ENCODE data around the gene FHIT. TPM values are rescaled to one million over a fixed set of nuclear protein-coding genes. Genes with fewer than 3 reads are reported as not detected.

The FHIT gene
- polyA plus RNA-seq, 1 donor: 35.8 TPM

DNA sequence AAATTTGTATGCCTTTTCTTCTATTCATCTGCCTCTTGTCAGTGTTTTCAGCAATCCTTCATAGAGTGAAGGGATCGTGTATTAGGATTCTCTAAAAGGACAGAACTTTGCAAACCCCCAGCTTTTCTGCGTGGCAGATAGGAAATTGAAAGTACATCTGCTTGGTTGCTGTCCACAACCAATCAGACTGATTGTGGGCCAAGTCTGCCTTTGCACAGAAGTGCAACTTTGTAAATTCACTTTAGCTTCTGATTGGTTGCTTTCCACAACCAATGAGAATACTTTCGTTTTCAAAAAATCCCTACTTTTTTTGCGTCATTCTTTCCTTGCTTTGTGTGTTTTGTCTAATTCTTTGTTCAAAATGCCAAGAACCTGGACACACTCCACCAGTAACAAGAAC is 847.4 kb downstream of the FHIT start:
- no peak overlapping the region for H3K27ac ChIP-seq (ENCODE audit: low read length)
- whole genome bisulfite sequencing (ENCODE audit: insufficient coverage, low lambda C conversion rate): 95% methylated on average over 3 of the region's 4 CpGs
- H3K4me3 ChIP-seq (ENCODE audit: low read length): no peak overlapping the region
- no peaks in the 10 kb centered on the region for H3K36me3 ChIP-seq (ENCODE audit: control insufficient read depth, insufficient read depth, low read length)
- no peaks in the 10 kb centered on the region for H3K9me3 ChIP-seq (ENCODE audit: control insufficient read depth, low read depth, low read length)
- DNase-seq: no peak
- no peaks in the 10 kb centered on the region for H3K27me3 ChIP-seq (ENCODE audit: control insufficient read depth, insufficient read depth, low read length)
- no peaks in the 10 kb centered on the region for H3K4me1 ChIP-seq (ENCODE audit: control insufficient read depth, insufficient read depth, low read length)

DNA sequence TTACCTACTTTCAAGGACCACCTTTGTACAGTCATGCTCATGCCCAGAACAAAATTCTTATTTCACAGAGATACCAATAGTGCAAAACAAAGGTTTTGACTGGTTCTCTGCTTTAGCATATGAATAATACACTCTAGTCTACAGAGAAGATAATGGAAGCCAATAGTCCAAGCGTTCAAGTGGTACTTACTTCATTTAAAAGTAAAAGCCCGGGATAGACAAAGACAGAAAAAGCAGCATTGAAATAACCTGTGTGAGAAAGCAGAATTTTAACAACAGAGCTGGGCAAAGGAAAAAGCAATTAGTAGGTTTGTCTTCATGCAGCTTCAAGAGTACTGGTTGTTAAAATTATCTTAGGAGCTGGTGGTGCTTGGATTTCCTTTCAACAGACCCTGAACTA is 848.3 kb downstream of the FHIT start:
- Histone ChIP-seq H3K27ac (ENCODE audit: low read length) (no peak overlapping the region), H3K4me3 (ENCODE audit: low read length) (no peak overlapping the region), H3K9me3 (ENCODE audit: control insufficient read depth, low read depth, low read length) (no peaks in the 10 kb centered on the region), H3K27me3 (ENCODE audit: control insufficient read depth, insufficient read depth, low read length) (no peaks in the 10 kb centered on the region), H3K36me3 (ENCODE audit: control insufficient read depth, insufficient read depth, low read length) (no peaks in the 10 kb centered on the region), H3K4me1 (ENCODE audit: control insufficient read depth, insufficient read depth, low read length) (no peaks in the 10 kb centered on the region)
- WGBS (ENCODE audit: insufficient coverage, low lambda C conversion rate): 100% methylated on average over 2 of the region's 2 CpGs
- no peak for DNase-seq

DNA sequence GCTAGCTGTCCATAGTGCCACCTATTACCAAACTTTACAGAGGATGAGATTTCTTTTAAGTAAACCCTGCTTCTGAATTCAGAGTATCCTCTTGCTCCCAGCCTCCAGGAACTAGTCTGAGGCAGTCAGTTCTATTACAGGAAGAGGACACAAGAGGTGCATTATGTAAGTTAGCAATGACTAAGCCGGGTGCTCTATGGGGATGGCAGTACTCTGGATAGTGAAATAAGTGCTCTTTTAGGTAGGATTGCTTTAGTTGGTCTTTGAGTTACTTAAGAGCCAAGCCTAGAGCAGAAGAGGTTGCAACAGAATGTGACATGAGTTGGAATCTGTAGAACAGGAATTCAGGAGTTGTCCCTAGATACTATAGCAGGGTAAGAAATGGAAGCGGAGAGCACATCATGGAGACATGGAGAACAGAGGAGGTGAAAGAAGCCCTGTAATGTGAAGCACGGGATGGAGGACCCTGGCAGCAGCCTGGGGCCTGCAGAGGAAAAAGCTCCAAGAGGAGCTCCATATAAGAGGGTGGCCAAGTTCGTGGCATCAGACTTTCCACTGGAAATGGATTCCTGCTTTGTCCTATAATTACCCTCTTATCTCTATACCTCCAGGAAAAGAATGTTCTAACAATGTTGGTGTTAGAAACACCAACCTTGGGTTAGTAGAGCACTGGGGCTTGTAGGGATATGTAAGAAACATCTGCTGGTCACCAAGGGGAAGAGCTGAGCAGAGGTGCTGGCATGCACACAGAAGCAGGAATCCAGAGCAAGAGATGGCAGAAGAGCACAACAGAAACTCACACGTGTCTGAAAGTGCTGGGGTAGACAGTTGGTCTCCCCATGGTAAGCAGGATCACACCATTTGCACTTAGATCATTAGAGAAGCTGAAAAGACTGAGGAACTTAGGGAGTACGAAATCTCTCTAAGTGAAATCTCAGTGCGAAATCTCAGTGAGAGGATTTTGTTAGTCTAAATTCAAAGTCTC is 851.1 kb downstream of the FHIT start:
- no peaks in the 10 kb centered on the region for H3K36me3 ChIP-seq (ENCODE audit: control insufficient read depth, insufficient read depth, low read length)
- H3K27me3 ChIP-seq (ENCODE audit: control insufficient read depth, insufficient read depth, low read length): no peaks in the 10 kb centered on the region
- H3K9me3 ChIP-seq (ENCODE audit: control insufficient read depth, low read depth, low read length): no peaks in the 10 kb centered on the region
- no peaks in the 10 kb centered on the region for H3K4me1 ChIP-seq (ENCODE audit: control insufficient read depth, insufficient read depth, low read length)
- no peak for DNase-seq
- 100% methylated on average over 3 of the region's 7 CpGs for WGBS (ENCODE audit: insufficient coverage, low lambda C conversion rate)
- H3K27ac ChIP-seq (ENCODE audit: low read length): no peak overlapping the region
- H3K4me3 ChIP-seq (ENCODE audit: low read length): no peak overlapping the region

DNA sequence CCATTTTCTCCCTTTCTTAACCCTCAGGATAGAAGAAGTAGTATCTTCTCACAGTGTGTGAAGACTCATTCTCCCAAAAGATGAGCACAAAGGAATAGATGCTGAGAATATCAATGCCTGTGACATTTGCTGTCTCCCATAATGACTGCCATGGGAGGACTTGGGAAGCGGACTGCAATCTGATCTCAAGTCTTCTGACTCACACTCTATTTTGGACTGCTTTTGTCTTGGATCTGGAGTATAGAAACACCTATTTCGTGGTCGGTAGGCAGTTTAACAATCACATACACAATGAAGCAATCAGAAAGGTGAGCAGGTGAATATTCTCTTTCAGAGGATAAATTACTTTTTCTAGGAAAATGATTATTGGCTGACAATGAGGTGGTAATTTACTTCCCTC is 852.0 kb downstream of the FHIT start:
- H3K9me3 ChIP-seq (ENCODE audit: control insufficient read depth, low read depth, low read length): no peaks in the 10 kb centered on the region
- no peaks in the 10 kb centered on the region for H3K27me3 ChIP-seq (ENCODE audit: control insufficient read depth, insufficient read depth, low read length)
- 100% methylated on average over 1 of the region's 3 CpGs for WGBS (ENCODE audit: insufficient coverage, low lambda C conversion rate)
- no peak for DNase-seq
- no peak overlapping the region for H3K4me3 ChIP-seq (ENCODE audit: low read length)
- H3K27ac ChIP-seq (ENCODE audit: low read length): no peak overlapping the region
- H3K36me3 ChIP-seq (ENCODE audit: control insufficient read depth, insufficient read depth, low read length): no peaks in the 10 kb centered on the region
- H3K4me1 ChIP-seq (ENCODE audit: control insufficient read depth, insufficient read depth, low read length): no peaks in the 10 kb centered on the region

- 92% methylated on average over 4 of the region's 4 CpGs for WGBS (ENCODE audit: insufficient coverage, low lambda C conversion rate)
Observed at GRCh38 chr3:60395173-60395762, 856.0 kb downstream of the FHIT start.

DNA sequence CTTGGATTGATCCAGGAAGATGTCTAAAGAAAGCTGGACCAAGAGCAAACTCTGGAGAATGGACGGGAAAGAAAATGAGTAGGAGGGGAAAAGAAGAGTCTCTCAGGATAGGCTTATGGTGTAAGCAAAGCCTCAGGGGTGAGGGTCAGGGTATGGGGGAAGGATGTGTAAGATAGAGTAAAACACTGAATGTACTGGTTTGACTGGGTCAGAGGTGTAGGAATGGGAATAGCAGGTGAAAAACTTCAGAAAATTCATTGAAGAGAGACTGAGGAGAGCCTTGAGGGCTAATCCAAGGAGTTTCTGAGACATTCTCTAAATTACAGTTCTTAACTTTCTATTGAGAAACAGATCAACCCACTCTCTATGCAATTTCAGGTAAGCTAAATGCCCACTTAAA is 857.3 kb downstream of the FHIT start:
- no peaks in the 10 kb centered on the region for H3K9me3 ChIP-seq (ENCODE audit: control insufficient read depth, low read depth, low read length)
- 100% methylated on average over 1 of the region's 1 CpG for WGBS (ENCODE audit: insufficient coverage, low lambda C conversion rate)
- H3K4me3 ChIP-seq (ENCODE audit: low read length): no peak overlapping the region
- no peaks in the 10 kb centered on the region for H3K27me3 ChIP-seq (ENCODE audit: control insufficient read depth, insufficient read depth, low read length)
- no peak for DNase-seq
- H3K36me3 ChIP-seq (ENCODE audit: control insufficient read depth, insufficient read depth, low read length): no peaks in the 10 kb centered on the region
- no peak overlapping the region for H3K27ac ChIP-seq (ENCODE audit: low read length)
- H3K4me1 ChIP-seq (ENCODE audit: control insufficient read depth, insufficient read depth, low read length): no peaks in the 10 kb centered on the region

More at GRCh38 chr3:60395173-60395762, 856.0 kb downstream of the FHIT start:
- H3K4me1 ChIP-seq (ENCODE audit: control insufficient read depth, insufficient read depth, low read length): no peaks in the 10 kb centered on the region
- no peak overlapping the region for H3K27ac ChIP-seq (ENCODE audit: low read length)
- H3K9me3 ChIP-seq (ENCODE audit: control insufficient read depth, low read depth, low read length): no peaks in the 10 kb centered on the region
- DNase-seq: no peak
- no peak overlapping the region for H3K4me3 ChIP-seq (ENCODE audit: low read length)
- H3K27me3 ChIP-seq (ENCODE audit: control insufficient read depth, insufficient read depth, low read length): no peaks in the 10 kb centered on the region
- no peaks in the 10 kb centered on the region for H3K36me3 ChIP-seq (ENCODE audit: control insufficient read depth, insufficient read depth, low read length)

DNA sequence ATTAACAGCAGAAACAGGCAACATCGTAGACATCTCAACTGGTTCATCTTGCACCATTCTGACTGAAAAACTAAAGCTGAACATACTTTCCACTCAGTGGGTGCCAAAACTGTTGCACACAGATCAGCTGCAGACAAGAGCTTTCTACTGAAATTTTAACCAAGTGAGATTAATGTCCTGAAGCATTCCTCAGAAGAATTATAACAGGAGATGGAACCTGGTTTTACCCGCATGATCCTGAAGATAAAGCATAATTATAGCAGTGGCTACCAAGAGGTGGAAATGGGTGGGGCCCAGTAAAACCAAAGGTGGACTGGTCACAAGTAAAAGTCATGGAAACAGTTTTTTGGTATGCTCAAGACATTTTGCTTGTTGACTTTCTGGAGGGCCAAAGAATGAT is 858.8 kb downstream of the FHIT start:
- no peaks in the 10 kb centered on the region for H3K36me3 ChIP-seq (ENCODE audit: control insufficient read depth, insufficient read depth, low read length)
- H3K4me3 ChIP-seq (ENCODE audit: low read length): no peak overlapping the region
- H3K4me1 ChIP-seq (ENCODE audit: control insufficient read depth, insufficient read depth, low read length): no peaks in the 10 kb centered on the region
- no peaks in the 10 kb centered on the region for H3K9me3 ChIP-seq (ENCODE audit: control insufficient read depth, low read depth, low read length)
- no CpG with 5 or more reads among the region's 2 CpGs for WGBS (ENCODE audit: insufficient coverage, low lambda C conversion rate)
- DNase-seq: no peak
- H3K27ac ChIP-seq (ENCODE audit: low read length): no peak overlapping the region
- H3K27me3 ChIP-seq (ENCODE audit: control insufficient read depth, insufficient read depth, low read length): no peaks in the 10 kb centered on the region

DNA sequence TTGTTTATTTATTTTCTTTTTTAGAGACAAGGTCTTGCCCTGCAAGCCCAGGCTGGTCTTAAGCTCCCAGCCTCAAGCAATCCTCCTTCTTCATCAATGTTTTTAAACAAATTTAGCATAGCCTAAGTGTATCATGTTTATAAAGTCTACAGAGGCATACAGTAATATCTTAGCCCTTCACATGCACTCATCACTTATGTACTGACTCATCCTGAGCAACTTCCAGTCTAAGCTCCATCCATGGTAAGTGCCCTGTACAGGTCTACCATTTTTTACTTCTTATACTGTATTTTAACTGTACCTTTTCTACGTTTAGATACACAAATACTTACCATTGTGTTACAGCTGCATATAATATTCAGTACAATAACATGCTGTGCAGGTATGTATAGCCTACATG is 860.0 kb downstream of the FHIT start:
- Histone ChIP-seq H3K4me3 (ENCODE audit: low read length) (no peak overlapping the region), H3K27ac (ENCODE audit: low read length) (no peak overlapping the region), H3K4me1 (ENCODE audit: control insufficient read depth, insufficient read depth, low read length) (no peaks in the 10 kb centered on the region), H3K27me3 (ENCODE audit: control insufficient read depth, insufficient read depth, low read length) (no peaks in the 10 kb centered on the region), H3K9me3 (ENCODE audit: control insufficient read depth, low read depth, low read length) (no peaks in the 10 kb centered on the region), H3K36me3 (ENCODE audit: control insufficient read depth, insufficient read depth, low read length) (no peaks in the 10 kb centered on the region)
- DNase-seq: no peak
- no CpG with 5 or more reads among the region's 1 CpG for WGBS (ENCODE audit: insufficient coverage, low lambda C conversion rate)

DNA sequence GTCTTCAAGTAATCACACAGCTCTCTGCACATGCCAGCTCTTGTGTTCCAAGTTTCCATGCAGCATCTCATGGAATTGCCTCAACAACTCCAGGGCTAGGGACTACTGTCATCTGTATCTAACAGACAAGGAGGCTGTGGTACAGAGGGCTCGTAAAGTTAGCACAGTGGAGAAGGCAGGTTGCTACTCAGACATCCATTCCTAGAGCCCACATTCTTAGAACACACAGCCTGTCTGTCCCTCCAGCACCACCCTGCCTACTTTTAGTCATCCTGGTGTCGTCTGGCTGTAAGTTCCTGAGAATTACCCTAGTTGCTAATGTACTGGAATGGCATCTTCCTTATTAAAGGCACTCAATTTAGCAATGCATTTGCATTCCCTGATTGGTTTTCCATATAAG is 862.5 kb downstream of the FHIT start:
- Histone ChIP-seq H3K4me3 (ENCODE audit: low read length) (no peak overlapping the region), H3K27ac (ENCODE audit: low read length) (no peak overlapping the region), H3K4me1 (ENCODE audit: control insufficient read depth, insufficient read depth, low read length) (no peaks in the 10 kb centered on the region), H3K36me3 (ENCODE audit: control insufficient read depth, insufficient read depth, low read length) (no peaks in the 10 kb centered on the region), H3K9me3 (ENCODE audit: control insufficient read depth, low read depth, low read length) (no peaks in the 10 kb centered on the region), H3K27me3 (ENCODE audit: control insufficient read depth, insufficient read depth, low read length) (no peaks in the 10 kb centered on the region)
- DNase-seq: no peak
- no CpG with 5 or more reads among the region's 2 CpGs for WGBS (ENCODE audit: insufficient coverage, low lambda C conversion rate)

DNA sequence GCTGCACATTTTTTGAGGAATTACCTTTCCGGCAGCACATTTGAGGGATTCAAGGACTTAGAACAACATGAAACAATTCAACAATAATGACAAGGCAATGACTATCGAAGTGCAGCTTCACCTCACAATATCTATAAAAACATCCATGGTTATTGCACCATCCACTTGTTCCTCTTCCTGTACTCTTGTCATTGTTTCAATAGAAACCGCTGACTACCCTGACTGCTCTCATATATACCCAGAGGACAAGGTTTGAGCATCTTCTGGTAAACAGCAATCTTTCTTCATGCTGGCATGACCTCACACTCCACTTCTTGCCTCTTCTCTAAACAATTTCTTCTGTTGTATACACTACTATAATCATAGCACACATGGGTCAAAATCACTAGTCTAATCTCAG is 864.9 kb downstream of the FHIT start:
- WGBS (ENCODE audit: insufficient coverage, low lambda C conversion rate): 100% methylated on average over 1 of the region's 3 CpGs
- Histone ChIP-seq H3K4me3 (ENCODE audit: low read length) (no peak overlapping the region), H3K27ac (ENCODE audit: low read length) (no peak overlapping the region), H3K9me3 (ENCODE audit: control insufficient read depth, low read depth, low read length) (no peaks in the 10 kb centered on the region), H3K27me3 (ENCODE audit: control insufficient read depth, insufficient read depth, low read length) (no peaks in the 10 kb centered on the region), H3K4me1 (ENCODE audit: control insufficient read depth, insufficient read depth, low read length) (no peaks in the 10 kb centered on the region), H3K36me3 (ENCODE audit: control insufficient read depth, insufficient read depth, low read length) (no peaks in the 10 kb centered on the region)
- no peak for DNase-seq

Measured in large intestine (tissue), 3 donors.